ENCODE data around the gene SLCO2A1.

SLCO2A1 gene

DNA sequence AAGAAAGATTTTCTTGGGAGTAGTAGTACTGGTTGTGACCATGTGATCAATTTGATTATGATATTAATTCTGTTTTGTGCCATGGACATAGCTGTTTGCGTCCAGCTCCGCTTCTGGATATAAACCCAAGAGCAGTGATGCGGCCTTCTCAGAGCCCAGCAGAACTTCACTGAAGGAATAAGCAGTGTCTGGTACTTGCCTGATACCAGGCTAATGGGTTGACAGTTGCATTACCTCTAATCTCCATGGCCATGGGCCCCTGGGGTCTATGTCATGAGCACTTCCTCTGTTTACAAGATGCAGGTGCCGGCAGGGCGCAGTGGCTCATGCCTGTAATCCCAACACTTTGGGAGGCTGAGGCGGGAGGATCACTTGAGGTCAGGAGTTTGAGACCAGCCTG, 97.7 kb downstream of the SLCO2A1 start:
- no peak for DNase-seq

- DNase-seq, result no peak
Measured at GRCh38 chr3:133931084-133931483, 98.6 kb downstream of the SLCO2A1 start.

GRCh38 chr3:133930341-133930933, 99.3 kb downstream of the SLCO2A1 start:
- peak; percentile 70 for DNase-seq

GRCh38 chr3:133928903-133929607, 100.7 kb downstream of the SLCO2A1 start:
- no peak for DNase-seq

DNA sequence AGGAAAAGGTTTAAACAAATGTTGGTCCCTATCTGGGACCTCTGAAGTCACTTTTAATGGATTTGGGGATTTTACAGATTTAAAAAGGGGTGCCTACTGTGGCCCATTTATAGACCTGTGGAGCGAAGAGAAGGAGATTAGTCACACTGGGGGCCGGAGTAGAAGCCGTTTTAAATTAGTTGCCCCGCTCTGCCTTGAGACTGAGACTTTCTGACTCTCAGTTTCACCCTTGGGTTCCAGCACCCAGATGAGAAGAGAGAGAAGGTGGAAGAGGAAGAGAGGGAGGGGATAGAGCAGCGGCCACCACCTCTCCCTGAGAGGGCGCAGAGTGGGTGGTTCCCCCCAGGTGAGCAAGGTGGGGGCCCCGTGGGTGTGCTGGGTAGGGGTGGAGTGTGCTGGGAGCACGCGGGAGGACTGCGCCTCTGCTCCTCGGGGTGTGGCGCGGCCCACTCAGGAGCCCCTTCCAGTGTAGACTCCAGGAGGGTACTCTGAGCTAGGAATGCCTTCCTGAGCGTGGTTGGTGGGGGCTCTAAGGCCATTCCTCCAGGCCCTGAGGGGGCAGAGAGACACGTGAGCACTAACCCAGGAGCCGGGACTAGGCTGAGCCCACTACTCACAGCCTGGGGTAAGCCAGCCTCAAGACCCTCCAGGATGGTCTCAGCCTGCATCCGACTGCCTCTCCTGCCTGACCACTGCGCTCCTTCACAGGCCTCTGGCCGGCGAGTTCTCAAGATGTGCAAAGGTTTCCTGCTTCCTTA, 101.4 kb downstream of the SLCO2A1 start:
- no peak for DNase-seq

- DNase-seq, result peak; percentile 38
Measured at GRCh38 chr3:133927540-133928066, 102.1 kb downstream of the SLCO2A1 start.

- DNase-seq, result peak; percentile 46
Measured at GRCh38 chr3:133926736-133927539, 102.8 kb downstream of the SLCO2A1 start.

- no peak for DNase-seq
Measured at GRCh38 chr3:133925960-133926735, 103.6 kb downstream of the SLCO2A1 start.

DNA sequence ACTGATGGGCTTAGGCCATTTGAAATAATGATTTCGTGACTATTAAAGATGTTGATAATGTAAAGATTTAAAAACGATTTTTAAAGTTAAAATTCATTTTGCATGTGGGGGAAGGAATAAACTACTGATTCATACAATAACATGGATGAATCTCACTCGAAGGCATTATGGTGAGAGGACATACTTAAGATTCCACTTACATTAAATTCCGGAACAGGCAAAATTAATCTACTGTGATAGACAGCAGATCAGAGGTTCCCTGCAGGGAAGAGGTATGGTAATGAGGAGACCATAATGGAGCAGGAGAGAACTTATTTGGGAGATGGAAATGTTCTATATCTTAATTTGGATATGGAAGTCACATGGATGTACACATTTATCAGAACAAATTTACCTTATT, 105.7 kb downstream of the SLCO2A1 start:
- peak; percentile 53 for DNase-seq

GRCh38 chr3:133921592-133921991, 108.1 kb downstream of the SLCO2A1 start:
- DNase-seq, result no peak

DNA sequence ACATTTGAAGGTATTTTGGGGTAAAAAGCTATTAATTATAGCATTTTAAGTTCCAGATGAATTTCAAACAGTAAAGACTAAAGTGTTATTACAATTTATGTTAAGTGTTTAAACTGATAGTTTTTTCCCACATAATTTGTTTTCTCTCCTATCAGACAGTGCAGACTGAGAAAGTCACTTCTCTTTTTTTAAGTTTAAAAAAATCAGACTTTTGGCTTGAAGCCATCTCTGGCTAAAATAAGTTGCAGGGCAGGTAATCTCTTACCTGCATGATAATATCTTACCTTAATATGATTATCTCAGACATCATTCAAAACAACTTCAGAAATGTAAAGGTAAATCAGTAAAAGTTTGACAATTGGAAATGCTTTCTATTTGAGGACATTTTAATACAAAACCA, 112.6 kb downstream of the SLCO2A1 start:
- DNase-seq, result no peak

- DNase-seq, result no peak
Measured at GRCh38 chr3:133915685-133916658, 113.8 kb downstream of the SLCO2A1 start.

DNA sequence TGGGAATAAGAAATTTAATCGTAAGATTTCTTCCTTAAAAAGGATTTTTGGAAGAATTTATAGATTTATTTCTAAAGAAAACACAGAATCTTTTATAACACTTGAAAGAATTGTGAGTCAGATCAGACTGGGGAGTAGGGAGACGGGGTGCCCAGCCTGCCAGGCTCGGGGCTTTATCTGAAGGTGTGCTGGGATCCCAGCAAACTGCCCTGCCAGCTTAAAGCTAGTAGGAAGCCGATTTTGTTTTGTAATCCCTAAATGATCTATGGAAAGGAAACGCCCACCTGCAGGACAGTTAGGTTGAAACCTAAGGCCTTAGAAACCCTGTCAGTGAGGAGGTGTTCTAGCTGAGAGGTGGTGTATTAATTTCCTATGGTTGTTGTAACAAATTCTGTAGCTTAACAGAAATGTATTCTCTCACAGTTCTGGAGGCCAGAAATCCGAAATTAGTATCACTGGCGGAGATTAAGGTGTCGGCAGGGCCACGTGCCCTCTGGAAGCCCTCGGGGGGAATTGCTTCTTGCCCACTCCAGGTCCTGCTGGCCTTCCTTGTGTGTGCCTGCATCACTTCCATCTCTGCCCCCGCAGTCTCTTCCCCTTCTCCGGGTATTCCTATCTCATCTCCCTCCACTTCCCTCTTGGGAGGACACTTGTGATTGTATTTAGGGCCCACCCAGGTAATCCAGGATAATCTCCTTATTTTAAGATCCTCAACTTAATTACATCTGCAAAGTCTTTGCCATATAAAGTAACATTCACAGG, 114.7 kb downstream of the SLCO2A1 start:
- DNase-seq, result no peak

DNA sequence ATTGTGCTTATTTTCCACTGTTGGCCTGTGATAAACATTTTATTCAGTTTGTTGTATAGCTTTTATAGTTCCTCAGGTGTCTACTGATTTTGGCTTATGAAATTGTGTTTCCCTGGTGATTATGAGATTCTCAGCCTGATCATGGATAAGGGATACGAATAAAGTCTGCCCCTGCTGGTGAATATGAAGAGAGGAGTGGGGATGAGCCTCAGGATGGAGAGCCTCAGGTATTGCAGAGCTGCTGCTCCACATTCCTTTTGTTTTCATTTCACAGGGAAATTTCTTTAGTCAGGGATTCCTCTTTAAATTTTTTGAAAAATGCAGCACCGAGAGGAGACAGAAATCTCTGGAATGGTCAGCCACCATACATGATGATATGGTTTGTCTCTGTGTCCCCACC, 119.3 kb downstream of the SLCO2A1 start:
- DNase-seq, result no peak

DNA sequence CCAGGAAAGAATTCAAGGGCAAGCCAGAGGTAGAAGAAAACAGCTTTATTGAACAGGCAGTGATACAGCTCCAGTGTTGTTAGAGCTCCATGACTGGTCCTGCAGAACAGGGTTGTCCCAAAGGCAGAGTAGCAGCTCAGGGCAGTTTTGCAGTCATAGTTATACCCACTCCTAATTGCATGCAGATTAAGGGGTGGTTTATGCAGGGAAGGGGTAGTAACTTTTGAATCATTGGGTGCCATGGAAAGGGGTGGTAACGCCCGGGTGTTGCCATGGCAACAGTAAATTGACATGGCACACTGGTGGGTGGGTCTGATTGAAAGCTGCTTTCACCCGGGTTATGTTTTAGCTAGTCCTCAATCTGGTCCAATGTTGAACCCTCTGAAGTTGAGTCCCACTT, 124.3 kb downstream of the SLCO2A1 start:
- DNase-seq, result no peak

- DNase-seq, result no peak
Measured at GRCh38 chr3:133901847-133902246, 127.9 kb downstream of the SLCO2A1 start.

- no peak for DNase-seq
Measured at GRCh38 chr3:133901083-133901482, 128.6 kb downstream of the SLCO2A1 start.

DNA sequence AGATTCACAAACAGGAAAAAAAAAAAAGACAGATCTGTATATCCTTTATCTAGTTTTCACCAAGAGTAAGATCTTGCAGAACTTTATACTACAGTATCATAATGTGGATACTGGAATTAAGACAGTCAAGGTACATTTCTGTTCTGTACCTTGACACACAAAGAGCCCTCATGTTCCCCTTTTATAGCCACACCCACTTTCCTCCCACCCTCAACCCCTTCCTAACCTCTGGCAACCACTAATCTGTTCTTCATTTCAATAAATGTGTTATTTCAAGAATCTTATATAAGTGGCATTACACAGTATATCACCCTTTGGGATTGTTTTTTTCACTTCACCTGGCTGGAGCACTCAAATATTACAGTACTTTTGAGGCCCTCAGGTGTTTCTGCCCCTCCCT, 130.4 kb downstream of the SLCO2A1 start:
- DNase-seq, result no peak

- no peak for DNase-seq
Measured at GRCh38 chr3:133897547-133897946, 132.2 kb downstream of the SLCO2A1 start.
